Urothelium cell line (cell line): ENCODE results near the gene DMPK.
"Not testable (repeated sequence)": the region's sequence is repeated elsewhere in the genome, so short reads cannot be mapped to it uniquely, and the experiment has no call there.

Experiments used
- DNase-seq: peaks from one replicate; pipeline ENCODE4 v3.0.0; 2011; ENCODE audit warnings: low spot score, mixed read lengths
- FAIRE-seq: peaks from 2 replicates; lab custom pipeline; 2011; peaks lifted over from hg19 to GRCh38; lab: Jason Lieb, UNC

Gene DMPK

GRCh38 chr19:45815481-45816216, 33.4 kb upstream of the DMPK start:
- DNase-seq: no peak
- no peak for FAIRE-seq

GRCh38 chr19:45814851-45815480, 32.7 kb upstream of the DMPK start, which contains the start of gene RSPH6A:
RSPH6A (minus strand) TSS chr19:45815308; CDS start chr19:45815176, 132 bp downstream.
- FAIRE-seq (no peak), DNase-seq (no peak)

- DNase-seq: no peak
- FAIRE-seq: no peak
These were observed 32.0 kb upstream of the DMPK start for GRCh38 chr19:45814166-45814780.

GRCh38 chr19:45812297-45812696, 30.0 kb upstream of the DMPK start:
- FAIRE-seq: no peak
- DNase-seq: no peak

- peak; percentile 54 for DNase-seq
- FAIRE-seq: no peak
These were observed 27.4 kb upstream of the DMPK start for GRCh38 chr19:45809643-45810159.

GRCh38 chr19:45805719-45806118, 23.4 kb upstream of the DMPK start:
- no peak for DNase-seq
- FAIRE-seq: no peak

GRCh38 chr19:45804959-45805230, 22.6 kb upstream of the DMPK start:
- FAIRE-seq: no peak
- no peak for DNase-seq

- FAIRE-seq (peak; percentile 84), DNase-seq (no peak)
These were observed 22.1 kb upstream of the DMPK start for GRCh38 chr19:45804140-45804958.

GRCh38 chr19:45801603-45802175, 19.4 kb upstream of the DMPK start:
- FAIRE-seq (no peak), DNase-seq (no peak)

- peak; percentile 49 for DNase-seq
- no peak for FAIRE-seq
These were observed 17.8 kb upstream of the DMPK start for GRCh38 chr19:45800070-45800553.

GRCh38 chr19:45799541-45799940, 17.3 kb upstream of the DMPK start:
- not testable (repeated sequence) for DNase-seq, FAIRE-seq

- FAIRE-seq (peak; percentile 72), DNase-seq (peak; percentile 79)
These were observed 16.8 kb upstream of the DMPK start for GRCh38 chr19:45798995-45799517.

- FAIRE-seq (no peak), DNase-seq (no peak)
These were observed 12.3 kb upstream of the DMPK start for GRCh38 chr19:45794627-45795026.

- FAIRE-seq (no peak), DNase-seq (no peak)
These were observed 11.6 kb upstream of the DMPK start for GRCh38 chr19:45793876-45794275.

GRCh38 chr19:45793178-45793564, 10.9 kb upstream of the DMPK start:
- FAIRE-seq (no peak), DNase-seq (no peak)

GRCh38 chr19:45792470-45793177, 10.3 kb upstream of the DMPK start, which contains the start of gene DMWD:
DMWD (minus strand) TSS chr19:45792845; CDS start chr19:45792756, 89 bp downstream.
- peak; percentile 97 for DNase-seq
- FAIRE-seq: peak; percentile 92

GRCh38 chr19:45791744-45792469, 9.6 kb upstream of the DMPK start:
- no peak for FAIRE-seq
- DNase-seq: no peak

GRCh38 chr19:45790942-45791341, 8.7 kb upstream of the DMPK start:
- DNase-seq (no peak), FAIRE-seq (no peak)
